ENCODE results near the gene PGD.

- TF ChIP-seq NFIC (IDR thresholded peaks at IDR 0.05) = no peak
- no peak for TF ChIP-seq USF1 (IDR thresholded peaks at IDR 0.05)
- TF ChIP-seq YY1 (IDR thresholded peaks at IDR 0.05; ENCODE audit: low read depth) = no peak
- TF ChIP-seq EP300 (IDR thresholded peaks at IDR 0.05; ENCODE audit: borderline replicate concordance) = no peak
- TF ChIP-seq MAX (IDR thresholded peaks at IDR 0.05) = no peak
- no peak for TF ChIP-seq REST (IDR thresholded peaks at IDR 0.05; ENCODE audit: low read depth)
- TF ChIP-seq FOXM1 (IDR thresholded peaks at IDR 0.05; ENCODE audit: borderline replicate concordance, low read depth) = no peak
- no peak for TF ChIP-seq CEBPB (IDR thresholded peaks at IDR 0.05)
- TF ChIP-seq ZBTB7A (IDR thresholded peaks at IDR 0.05; ENCODE audit: low read depth) = no peak
- TF ChIP-seq CREB1 (IDR thresholded peaks at IDR 0.05; ENCODE audit: low read depth) = no peak
- no peak for TF ChIP-seq RAD21 (IDR thresholded peaks at IDR 0.05; ENCODE audit: low read depth)
- TF ChIP-seq TCF12 (IDR thresholded peaks at IDR 0.05; ENCODE audit: low read depth) = no peak
Measured at GRCh38 chr1:10379101-10379620, 19.7 kb upstream of the PGD start.
